Islet of Langerhans (tissue), 1 donor: ENCODE measurements around the gene TMOD1.

Source experiments
- FAIRE-seq: peaks from one replicate; lab custom pipeline; 2011; peaks lifted over from hg19 to GRCh38; lab: Jason Lieb, UNC

TMOD1 gene

DNA sequence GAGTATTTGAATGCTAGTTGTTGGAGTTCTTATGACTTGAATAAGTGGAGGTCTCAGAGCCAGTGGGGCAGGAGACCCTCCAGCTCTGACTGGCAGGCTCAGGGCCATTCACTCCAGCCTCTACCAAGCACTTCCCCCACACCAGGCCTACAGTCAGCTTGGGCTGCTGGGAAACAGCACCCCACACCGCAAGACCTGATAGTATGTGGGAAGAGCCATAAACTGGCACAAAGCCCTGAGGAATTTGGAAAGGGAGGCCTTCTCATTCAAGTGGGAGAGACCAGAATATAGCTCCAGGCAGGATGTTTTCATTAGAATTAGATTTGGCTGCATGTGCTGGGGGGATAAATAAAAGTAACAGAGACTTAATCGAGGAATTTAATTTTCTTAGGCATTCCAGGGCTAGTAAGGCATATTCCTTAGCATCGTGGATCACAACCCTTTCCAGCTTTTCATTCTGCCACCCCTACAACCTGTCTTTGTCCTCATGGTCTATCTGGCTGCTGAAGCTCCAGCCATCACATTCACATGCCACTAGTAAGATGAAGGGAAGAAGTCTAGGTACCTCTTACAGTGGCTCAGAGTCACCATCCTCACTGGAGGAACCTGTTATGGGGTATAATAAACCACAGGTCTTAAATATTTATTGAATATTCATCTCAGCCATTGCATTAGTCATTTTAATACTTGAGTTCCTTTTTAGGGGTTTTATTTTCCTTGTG lies 47.5 kb downstream of the TMOD1 start:
- FAIRE-seq: no peak

DNA sequence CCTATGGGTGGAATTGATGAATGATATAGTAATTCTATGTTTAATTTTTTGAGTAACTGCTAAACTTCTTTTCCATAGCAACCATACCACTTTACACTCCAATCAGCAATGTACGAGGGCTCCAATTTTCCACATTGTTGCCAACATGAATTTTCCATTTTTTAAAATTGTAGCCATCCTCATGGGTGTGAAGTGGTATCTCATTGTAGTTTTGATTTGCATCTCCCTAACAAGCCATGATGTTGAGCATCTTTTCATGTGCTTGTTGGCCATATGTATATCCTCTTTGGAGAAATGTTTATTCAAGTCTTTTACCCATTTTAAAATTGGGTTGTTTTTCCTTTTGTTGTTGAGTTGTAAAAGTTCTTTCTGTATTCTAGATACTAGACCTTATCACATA lies 48.9 kb downstream of the TMOD1 start:
- no peak for FAIRE-seq

DNA sequence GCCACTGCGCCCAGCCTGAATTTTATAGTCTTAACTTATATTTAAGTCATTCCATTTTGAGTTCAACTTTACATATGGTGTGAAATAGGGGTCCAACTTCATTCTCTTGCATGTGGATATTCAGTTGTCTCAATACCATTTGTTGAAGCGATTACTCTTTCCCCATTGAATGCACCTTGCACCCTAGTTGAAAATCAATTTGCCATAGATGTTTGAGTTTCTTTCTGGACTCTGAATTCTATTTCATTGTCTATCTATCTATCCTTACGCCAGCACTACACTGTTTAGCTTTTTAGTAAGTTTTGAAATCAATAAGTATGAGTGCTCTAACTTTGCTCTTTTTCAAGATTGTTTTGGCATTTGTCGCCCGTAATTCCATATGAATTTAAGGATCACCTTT lies 49.8 kb downstream of the TMOD1 start:
- FAIRE-seq: no peak

DNA sequence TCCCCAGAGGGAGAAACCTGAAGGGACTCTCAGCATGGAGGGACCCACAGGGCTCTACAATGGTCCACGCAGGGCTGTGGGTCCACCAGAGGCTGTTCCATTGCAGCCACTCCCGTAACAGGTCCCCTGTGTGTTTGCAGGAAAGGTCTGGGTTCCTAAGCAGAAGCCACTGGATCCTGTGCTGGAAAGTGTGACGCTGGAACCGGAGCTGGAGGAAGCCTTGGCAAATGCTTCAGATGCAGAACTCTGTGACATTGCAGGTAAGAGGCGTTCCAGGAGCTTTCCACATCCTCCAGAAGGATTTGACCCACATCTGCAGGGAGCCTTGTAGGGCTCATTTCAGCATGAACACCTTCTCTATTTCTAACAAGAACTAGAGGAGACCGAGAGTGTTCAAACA lies 51.7 kb downstream of the TMOD1 start:
- no peak for FAIRE-seq

DNA sequence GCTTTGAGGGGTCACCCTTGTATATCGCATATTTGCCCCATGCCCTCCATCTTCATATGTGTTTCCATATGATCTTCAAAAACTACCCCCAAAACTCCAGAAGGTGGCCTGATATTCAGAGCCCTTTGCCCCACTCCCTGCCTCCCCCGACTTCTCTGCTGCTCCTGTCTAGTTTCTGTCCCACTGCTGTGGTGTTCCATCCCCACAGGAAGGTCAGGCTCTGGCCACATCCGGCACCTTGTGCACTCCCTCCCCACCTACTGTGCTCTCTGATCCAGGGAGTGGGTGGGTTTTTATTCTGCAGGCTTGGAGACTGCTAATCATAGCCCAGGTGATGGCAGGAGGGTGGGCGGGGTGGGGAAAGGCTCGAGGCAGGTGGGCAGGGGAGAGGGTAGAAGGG lies 52.4 kb downstream of the TMOD1 start:
- no peak for FAIRE-seq

DNA sequence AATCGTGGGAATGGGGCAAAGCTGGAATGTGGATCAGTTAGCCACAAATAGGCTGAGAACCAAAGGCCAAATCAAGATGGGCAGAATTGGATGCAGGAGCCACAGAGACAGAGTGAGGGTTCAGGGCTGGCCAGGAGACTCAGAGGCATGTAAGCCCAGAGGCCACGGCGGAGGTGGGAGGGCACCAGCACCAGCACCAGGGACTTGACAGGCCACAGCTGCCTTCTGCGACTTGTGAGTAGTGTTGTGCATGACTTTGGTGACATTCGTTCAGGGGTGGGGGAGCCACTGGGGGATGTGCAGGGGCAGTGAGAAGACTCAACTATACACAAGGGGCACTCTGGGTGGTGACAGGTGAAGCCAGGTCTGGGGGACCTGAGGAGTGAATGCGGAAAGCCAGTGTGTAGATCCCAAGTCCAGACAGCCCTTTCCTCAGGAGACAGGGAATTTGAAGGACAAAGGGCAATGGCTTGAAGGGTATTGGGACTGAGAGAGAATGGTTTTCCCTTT lies 53.2 kb downstream of the TMOD1 start:
- no peak for FAIRE-seq

DNA sequence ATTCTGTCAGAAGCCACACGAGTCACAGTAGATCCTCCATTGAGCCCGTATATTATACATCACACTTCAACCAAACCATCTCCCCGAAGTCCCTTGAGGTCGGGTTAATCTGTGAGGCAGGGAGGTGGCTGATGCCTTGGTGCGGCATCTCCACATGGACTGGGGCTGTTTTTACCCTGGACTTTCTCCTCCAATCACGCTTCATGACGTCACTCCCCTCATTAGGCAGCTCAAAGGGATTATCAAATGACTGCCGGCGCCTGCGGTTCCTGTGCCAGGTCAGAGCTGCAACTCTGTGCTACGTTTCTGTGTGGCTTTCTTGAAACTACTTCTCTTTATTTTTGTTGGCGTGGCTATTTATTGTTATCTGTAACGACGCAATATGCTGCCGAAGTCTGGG lies 53.7 kb downstream of the TMOD1 start:
- no peak for FAIRE-seq

DNA sequence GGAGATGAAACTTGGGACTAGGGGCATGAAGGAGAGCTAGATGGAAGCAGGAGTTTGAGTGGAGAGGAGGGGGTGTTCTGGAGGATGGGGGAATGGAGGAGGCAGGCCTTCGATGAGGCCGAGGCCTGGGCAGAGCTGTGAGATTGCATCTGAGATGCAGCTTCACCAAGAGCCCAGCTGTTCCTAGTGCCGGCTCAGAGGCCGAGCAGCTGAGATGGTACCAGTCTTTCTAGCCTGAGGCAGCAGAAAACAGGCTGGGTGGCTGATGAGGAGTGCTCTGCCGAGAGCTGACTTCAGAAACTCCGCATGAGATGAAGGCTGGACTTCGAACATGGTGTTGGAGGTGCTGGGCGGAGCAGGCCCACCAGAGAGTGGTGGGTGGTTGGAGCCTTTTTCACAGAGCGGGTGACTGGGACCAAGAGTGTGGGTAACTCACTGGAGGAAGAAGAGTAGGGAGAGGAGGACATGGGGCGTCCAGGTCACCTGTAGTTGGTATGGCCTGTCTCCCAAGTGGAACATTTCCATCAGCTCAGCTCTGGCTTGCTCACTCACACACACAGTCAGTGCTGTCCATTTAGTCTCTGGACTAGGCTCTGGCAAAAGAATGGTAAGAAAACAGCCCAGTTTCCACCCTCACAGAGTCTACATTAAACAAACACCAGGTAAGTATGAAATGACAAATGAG lies 54.7 kb downstream of the TMOD1 start:
- no peak for FAIRE-seq

DNA sequence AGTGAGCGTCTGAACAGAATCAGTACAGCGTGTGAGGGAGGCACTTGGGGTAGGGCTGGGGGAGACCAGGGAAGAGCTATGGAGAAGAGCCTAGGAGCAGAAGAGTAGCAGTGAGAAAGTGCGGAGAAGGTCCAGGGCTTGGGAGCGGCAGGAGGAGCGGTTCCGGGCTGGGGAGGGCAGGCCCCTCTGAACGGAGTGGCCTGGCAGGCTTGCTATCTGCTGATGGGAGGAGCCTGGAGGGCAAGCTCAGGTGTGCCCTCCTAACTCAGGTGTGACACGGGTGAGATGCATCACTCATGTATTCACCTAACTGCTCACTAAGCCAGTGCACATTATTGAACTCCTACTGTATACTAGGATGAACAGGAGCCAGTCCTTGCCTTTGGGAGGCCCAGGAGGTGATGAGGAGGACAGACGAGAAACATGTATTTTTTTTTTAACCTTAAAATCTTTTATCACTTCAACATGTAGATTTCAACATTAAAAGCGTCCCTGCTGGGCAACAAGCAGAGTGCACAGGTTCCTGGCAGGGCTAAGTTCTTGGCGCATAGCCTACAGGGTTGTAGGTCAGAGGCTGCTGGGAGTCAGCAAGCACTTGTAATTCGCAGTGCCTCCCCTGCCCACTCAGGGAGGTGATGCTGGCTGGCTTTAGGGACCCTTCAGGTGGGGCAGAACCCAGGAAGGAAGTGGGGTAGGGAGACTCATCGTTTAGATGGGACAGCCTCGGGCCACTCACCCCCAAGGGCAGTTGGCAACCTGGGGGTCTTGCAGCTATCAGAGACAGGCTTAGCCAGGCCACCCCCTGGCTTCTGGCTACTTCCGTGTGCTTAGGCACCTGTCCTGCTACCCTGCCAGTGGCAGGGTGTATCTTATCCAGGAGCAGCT lies 55.5 kb downstream of the TMOD1 start:
- no peak for FAIRE-seq

DNA sequence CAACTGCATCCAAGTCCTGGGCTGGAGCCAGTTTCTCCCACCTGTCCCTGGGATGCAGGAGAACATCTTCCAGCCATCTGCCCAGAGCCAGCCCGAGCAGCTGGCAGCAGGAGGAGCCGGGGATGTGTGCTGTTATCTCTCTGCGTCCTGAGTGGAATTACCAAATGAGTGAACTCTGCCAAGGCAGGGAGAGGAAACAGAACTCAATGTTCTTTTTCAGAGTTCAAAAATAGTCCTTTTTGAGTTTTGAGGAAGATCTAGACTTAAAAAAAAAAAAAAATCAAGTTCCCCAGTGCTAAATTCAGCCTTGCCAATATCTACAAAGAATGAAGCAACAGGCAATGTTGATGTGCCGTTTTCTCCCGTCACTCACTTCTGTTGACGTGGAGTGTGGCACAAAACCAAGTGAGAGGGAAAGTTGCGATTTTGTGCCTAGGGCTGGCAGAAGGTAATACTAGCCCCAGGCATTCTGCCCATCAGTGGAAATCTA lies 56.2 kb downstream of the TMOD1 start:
- no peak for FAIRE-seq

DNA sequence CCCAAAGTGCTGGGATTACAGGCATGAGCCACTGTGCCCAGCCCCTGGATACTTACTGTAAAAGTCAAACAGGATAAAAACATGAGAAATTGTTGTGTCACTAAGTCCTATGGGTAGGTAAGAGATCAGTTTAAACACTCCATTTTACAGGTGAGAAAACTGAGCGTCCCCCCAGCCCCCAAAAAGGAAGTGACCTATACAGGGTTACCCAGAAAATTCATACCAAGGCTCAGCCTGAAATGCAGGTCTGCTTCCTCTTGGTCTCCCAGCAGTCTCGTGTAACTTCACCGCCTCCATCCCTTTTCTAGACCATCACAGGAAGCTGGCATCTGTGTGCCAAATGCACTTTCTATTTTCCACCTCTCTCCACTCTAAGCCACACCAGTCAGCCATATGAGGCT lies 57.2 kb downstream of the TMOD1 start:
- no peak for FAIRE-seq

DNA sequence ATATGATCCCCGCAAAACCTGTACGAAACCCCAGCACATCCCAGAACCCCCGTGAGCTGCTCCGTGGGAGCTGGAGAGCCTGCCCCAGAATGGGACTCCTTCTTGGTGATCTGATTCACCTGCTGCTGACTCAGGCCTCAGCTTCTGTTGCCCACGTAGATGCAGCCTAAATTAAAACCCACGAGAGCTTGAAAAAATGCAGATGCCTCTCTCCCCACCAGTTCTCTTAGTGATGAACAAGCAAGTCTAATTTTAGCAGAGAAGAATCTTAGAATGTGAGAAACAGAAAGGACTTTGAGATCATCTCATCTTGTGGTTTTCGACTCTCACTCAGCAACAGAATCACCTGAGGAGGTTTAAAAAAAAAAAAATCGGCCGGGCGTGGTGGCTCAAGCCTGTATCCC lies 57.6 kb downstream of the TMOD1 start:
- FAIRE-seq: no peak

DNA sequence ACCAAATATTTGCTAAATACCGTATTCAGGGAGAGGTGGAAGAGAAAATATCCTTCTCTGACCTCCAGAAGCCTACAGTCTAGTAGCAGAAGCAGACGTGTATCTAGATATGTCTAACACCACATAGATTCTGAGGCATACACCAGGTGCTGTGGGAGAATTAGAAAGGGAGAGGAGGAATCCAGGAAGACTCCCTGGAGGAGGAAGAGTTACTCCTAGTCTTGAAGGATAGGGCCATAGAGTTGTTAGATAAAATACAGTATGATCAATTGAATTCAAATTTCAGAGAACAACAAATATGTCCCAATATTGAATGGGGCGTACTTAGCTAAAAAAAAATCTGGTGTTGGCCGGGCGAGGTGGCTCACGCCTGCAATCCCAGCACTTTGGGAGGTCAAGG lies 58.7 kb downstream of the TMOD1 start:
- FAIRE-seq: no peak

DNA sequence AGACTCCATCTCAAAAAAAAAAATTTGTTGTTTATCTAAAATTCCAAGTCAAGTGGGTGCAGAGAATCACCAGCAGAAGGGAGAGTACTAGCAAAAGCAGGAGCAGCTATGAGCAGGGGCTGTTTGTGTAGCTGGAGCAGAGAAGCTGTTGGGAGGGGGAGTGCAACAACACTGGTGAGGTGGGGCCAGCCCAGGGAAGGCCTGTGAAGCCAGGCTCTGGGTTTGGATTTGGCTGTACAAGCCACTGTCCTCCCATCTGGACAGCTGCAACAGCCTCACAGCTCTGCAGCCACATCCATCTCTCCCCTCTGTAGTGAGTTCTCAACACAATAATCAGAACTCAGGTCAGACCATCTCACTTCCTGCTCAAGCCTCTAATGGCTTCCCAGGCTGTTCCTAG lies 59.4 kb downstream of the TMOD1 start:
- no peak for FAIRE-seq

DNA sequence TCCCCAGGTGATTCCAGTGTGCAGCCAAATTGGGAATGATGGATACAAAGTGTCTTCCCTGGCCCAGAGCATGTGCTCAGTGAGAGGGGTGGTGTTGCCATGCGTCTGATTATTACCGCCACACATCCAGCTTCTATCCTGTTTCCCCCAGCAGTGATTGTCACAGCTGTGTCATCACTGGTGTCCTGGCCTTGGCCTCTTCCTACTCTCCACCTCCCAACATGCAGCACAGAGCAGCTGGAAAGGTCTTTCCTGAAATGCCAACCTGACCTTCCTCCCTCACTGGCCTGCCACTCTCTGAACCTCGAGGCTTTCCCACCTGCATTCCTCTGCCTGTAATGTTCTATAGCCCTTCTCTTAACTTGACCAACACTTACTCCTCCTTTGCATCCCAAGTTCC lies 60.0 kb downstream of the TMOD1 start:
- no peak for FAIRE-seq

DNA sequence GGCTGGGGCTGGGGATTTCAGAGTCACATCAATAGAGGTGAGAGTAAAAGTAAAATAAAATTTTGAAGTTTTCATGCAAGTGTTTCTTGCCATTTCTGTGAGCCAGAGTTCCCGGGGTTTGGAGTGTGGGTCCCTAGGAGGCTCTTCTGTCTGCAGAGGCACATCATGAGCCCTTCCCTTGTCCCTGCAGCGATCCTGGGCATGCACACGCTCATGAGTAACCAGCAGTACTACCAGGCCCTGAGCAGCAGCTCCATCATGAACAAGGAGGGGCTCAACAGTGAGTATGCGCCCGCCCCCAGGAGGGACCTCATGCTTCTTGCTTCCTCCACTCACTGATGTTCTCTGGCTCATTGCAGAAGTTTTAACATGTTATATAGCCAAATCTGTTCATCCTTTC lies 61.1 kb downstream of the TMOD1 start:
- no peak for FAIRE-seq

DNA sequence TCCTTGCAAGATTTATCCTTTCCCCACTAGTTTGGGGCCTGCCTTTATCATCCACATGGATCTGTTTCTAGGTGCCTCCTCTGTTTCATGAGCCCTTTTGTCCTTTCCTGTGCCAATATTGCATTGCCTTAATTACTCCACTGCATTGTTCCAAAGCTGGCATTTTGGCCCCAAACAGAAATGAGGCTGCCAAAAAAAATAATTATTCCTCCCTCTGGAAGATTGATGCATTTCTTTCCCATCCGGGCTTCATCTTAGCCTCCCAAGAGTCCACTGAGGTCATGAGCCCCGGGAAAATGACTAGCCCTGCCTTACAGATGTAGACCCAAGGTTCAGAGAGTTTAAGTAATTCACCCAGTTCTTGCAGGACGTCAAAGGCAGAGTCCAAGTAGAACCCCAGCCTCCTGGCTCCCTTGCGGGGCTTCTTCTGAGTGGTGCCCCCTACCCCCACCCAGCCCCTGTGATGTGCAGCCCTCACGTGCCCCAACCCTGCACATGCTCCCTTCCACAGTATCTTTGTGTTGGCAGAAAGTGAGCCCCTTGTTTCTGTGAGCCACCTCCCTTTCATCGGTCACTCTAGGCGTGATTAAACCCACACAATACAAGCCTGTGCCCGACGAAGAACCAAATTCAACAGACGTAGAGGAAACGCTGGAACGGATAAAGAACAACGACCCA lies 62.1 kb downstream of the TMOD1 start:
- FAIRE-seq: no peak

DNA sequence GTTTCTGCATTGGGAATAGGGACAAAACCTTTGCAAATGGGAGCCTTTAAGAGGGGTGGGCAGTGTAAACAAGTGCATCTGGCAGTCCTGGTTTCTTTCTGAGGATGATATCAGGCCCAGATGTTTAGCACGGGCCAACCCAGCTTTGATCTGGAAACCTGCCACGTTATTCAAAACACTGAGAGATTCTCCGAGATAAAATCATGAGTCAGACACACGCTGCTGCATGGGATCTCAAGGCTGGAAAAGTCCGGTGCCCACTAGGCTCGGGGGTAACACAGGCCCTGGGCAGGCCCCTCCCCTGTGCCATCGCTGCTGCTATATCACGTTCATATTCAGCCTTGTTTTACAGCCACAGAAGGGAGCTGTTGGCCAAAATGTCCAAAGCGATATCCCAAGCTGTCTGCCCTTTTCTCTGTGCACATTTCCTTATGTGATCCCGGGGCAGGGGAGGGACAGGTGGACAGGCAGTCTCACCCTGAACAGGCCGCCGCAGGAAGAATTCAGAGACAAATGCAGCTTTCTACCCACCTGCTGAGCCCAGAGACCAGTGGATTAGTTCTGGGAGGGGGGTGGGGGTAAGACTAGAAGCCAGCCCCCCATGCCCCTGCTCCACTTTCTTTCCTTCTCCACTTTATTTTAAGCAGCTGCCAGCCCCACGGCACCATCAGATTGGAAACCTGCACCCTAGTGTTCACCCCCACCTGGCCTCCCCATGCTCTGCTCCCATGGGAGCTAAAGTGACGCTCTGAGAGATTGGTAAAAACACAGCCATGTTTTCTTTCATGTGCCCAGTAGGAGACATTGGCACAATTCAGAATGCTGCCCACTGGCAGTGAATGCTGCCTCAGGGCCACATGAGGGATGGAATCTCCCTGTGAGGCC lies 63.1 kb downstream of the TMOD1 start:
- FAIRE-seq: no peak

DNA sequence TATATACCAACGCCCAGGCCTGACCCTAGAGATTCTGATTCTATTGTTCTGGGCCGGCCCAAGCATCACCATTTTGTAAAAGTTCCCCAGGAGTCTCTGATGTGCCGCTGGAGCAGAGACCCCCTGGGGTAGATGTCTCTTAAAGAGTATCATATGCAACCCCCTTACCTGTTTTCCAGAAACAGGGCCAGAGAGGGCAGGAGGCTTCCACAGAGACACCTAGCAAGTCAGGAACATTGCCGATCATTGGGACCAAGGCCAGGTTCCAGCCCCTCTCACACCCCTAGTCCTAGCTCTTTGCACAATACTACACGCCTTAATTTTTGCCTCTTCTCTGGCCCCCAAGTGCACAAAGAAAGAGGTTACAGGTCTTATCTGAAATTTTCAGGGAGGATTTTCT lies 63.8 kb downstream of the TMOD1 start:
- no peak for FAIRE-seq

DNA sequence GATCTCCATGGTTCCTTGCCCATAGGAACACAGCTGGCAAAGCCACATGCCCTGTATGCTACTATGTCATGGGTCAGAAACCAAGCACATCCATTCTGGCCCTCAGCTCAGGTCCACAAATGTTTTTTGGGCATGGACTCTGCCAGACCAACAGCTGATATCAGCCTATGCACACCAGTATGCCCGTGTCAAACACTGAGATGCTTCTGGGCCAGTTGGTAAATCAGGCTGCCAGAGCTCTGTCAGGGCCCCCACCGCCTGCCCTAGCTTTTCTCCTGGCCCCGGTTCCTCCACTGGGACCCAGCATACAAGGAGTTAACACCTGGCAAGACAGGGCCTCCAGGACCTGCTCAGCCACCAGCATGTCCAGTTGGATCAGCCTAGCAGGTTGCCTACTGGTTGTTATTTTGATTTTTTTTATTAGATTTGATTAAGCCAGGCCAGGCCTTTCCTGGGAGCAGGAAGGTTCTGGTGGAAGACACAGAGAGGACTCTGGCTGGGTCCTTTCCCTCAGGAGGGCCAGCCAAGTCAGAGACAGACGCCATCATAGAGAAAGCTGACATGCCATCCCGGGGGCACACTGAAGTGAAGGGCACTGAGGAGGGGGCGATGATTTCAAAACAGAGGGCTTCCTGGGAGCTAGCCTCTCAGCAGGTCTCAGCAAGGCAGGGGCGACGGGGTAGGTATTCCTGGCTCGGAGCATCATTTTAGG lies 65.9 kb downstream of the TMOD1 start:
- FAIRE-seq: no peak

DNA sequence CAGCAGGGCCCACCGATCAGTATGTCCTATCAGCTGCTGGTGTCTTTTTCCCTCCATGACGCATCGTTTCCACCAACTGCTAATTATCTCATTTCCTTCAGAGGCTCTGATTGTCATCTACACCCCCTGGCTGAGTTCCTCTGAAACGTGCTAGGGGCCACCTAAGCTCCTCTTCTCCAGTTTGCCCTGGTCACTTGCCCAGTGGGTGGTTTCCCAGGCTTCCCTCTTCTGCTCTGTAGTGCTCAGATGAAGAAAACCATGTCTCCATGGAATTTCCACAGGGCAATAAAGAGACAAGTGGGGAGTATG lies 66.4 kb downstream of the TMOD1 start:
- no peak for FAIRE-seq
